ENCODE data around the gene ATP6V1C2.

Gene ATP6V1C2

DNA sequence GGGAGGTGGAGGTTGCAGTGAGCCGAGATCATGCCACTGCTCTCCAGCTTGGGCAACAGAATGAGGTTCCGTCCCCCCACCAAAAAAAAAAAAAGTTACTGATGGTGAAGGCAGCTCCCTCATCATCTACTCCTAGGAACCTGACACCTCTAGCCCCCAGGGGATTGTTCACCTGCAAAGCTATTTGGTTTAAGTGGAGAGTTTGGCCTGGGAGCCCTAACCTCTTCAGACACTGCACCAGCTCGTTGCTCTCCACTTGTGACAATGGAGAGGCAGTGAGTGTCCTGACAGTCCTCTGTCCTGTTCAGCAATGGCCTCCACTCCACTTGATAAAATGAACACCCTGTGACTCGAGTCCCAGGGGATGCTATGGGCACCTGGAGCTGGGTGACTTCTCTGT is 43.5 kb downstream of the ATP6V1C2 start:
- Histone ChIP-seq H3K27ac (ENCODE audit: low read depth, low read length) (no peak overlapping the region), H3K79me1 (ENCODE audit: low read length) (no peaks in the 10 kb centered on the region), H3K9ac (ENCODE audit: low read length) (no peak overlapping the region), H2AK5ac (ENCODE audit: low read length) (no peak overlapping the region), H2BK120ac (ENCODE audit: low read depth, low read length) (no peak overlapping the region), H3K4me2 (ENCODE audit: low read length) (no peak overlapping the region), H3K18ac (ENCODE audit: low read length) (no peak overlapping the region), H4K5ac (ENCODE audit: low read length) (no peak overlapping the region), H2BK15ac (replicated peaks; ENCODE audit: low read depth) (no peak overlapping the region), H3K27me3 (ENCODE audit: insufficient read depth, low read length, poor library complexity) (no peaks in the 10 kb centered on the region), H3K4me1 (ENCODE audit: control insufficient read depth, low read depth, low read length) (no peaks in the 10 kb centered on the region), H3K4me3 (ENCODE audit: low read length) (no peak overlapping the region), H3K23ac (ENCODE audit: low read length) (no peak overlapping the region), H3K36me3 (ENCODE audit: control insufficient read depth, insufficient read depth, low read length) (no peaks in the 10 kb centered on the region), H4K8ac (ENCODE audit: low read depth, low read length) (no peak overlapping the region), H3K56ac (ENCODE audit: low read length) (no peak overlapping the region), H3K79me2 (ENCODE audit: control insufficient read depth, insufficient read depth, low read length) (no peaks in the 10 kb centered on the region), H3K4ac (ENCODE audit: low read depth, low read length) (no peak overlapping the region), H2BK5ac (ENCODE audit: low read length) (no peak overlapping the region)
- no CpG with 5 or more reads among the region's 4 CpGs for WGBS (ENCODE audit: extremely low coverage, insufficient coverage, low lambda C conversion rate)
- DNase-seq = no peak

DNA sequence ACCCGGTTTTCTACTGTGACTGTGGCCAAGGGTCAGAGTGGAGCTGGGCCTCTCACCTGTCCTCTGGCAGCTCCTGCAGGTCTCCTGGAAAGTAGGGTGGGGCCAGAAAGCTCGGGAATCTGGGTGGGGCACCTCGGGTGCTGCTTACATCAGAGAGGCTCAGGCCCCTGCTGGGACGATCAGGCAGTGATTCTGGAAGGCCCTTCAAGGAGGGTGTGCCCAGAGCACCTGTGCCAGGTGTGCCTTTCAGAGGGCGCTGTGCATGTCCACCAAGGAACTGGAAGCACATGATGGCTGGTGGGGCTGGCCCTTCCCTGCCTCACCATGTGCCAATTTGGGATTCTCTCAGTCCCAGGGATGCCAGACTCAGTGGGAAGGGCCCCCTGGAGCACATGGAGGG is 44.0 kb downstream of the ATP6V1C2 start:
- no peak overlapping the region for H3K18ac ChIP-seq (ENCODE audit: low read length)
- no peak overlapping the region for H3K4me3 ChIP-seq (ENCODE audit: low read length)

DNA sequence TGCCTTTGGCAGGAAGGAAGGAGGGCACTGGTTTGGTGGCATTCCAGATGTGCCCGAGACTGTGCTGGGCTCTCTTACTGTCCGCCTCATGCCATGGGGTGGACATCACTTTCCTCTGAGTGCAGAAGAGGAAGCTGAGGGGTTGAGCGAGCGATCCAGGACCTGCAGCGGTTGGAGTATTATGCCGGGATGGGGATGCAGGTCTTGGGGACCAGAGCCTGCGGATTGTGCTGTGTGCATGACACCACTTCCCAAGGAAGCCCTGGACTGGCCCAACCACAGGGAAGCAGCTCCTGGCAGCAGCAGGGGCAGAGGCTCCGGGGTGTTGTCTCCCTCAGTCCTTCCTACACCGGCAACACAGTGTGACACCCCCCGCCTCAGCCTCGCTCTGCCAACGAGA is 44.5 kb downstream of the ATP6V1C2 start:
- Histone ChIP-seq H3K79me2 (ENCODE audit: control insufficient read depth, insufficient read depth, low read length) (no peaks in the 10 kb centered on the region), H3K56ac (ENCODE audit: low read length) (no peak overlapping the region), H3K18ac (ENCODE audit: low read length) (no peak overlapping the region), H2AK5ac (ENCODE audit: low read length) (no peak overlapping the region), H3K27ac (ENCODE audit: low read depth, low read length) (no peak overlapping the region), H3K79me1 (ENCODE audit: low read length) (no peaks in the 10 kb centered on the region), H3K9ac (ENCODE audit: low read length) (no peak overlapping the region), H2BK15ac (replicated peaks; ENCODE audit: low read depth) (no peak overlapping the region), H3K4me3 (ENCODE audit: low read length) (no peak overlapping the region), H4K5ac (ENCODE audit: low read length) (no peak overlapping the region), H2BK120ac (ENCODE audit: low read depth, low read length) (no peak overlapping the region), H3K23ac (ENCODE audit: low read length) (no peak overlapping the region), H3K4ac (ENCODE audit: low read depth, low read length) (no peak overlapping the region), H3K36me3 (ENCODE audit: control insufficient read depth, insufficient read depth, low read length) (no peaks in the 10 kb centered on the region), H3K4me1 (ENCODE audit: control insufficient read depth, low read depth, low read length) (no peaks in the 10 kb centered on the region), H4K8ac (ENCODE audit: low read depth, low read length) (no peak overlapping the region), H2BK5ac (ENCODE audit: low read length) (no peak overlapping the region), H3K27me3 (ENCODE audit: insufficient read depth, low read length, poor library complexity) (no peaks in the 10 kb centered on the region), H3K4me2 (ENCODE audit: low read length) (no peak overlapping the region)
- DNase-seq = no peak
- WGBS (ENCODE audit: extremely low coverage, insufficient coverage, low lambda C conversion rate) = no CpG with 5 or more reads among the region's 12 CpGs

More for the DNA sequence above, 44.0 kb downstream of the ATP6V1C2 start:
- H4K5ac ChIP-seq (ENCODE audit: low read length) = no peak overlapping the region
- no peak overlapping the region for H2AK5ac ChIP-seq (ENCODE audit: low read length)
- H3K56ac ChIP-seq (ENCODE audit: low read length) = no peak overlapping the region
- H3K27me3 ChIP-seq (ENCODE audit: insufficient read depth, low read length, poor library complexity) = no peaks in the 10 kb centered on the region
- H3K79me1 ChIP-seq (ENCODE audit: low read length) = no peaks in the 10 kb centered on the region
- no peak overlapping the region for H3K4me2 ChIP-seq (ENCODE audit: low read length)
- no peak overlapping the region for H3K9ac ChIP-seq (ENCODE audit: low read length)
- no peaks in the 10 kb centered on the region for H3K79me2 ChIP-seq (ENCODE audit: control insufficient read depth, insufficient read depth, low read length)
- no peaks in the 10 kb centered on the region for H3K4me1 ChIP-seq (ENCODE audit: control insufficient read depth, low read depth, low read length)
- H2BK15ac ChIP-seq (replicated peaks; ENCODE audit: low read depth) = no peak overlapping the region
- no peak overlapping the region for H3K23ac ChIP-seq (ENCODE audit: low read length)
- no peak overlapping the region for H4K8ac ChIP-seq (ENCODE audit: low read depth, low read length)
- H2BK120ac ChIP-seq (ENCODE audit: low read depth, low read length) = no peak overlapping the region
- no peak overlapping the region for H3K4ac ChIP-seq (ENCODE audit: low read depth, low read length)
- no peak overlapping the region for H2BK5ac ChIP-seq (ENCODE audit: low read length)
- DNase-seq = no peak
- no CpG with 5 or more reads among the region's 5 CpGs for WGBS (ENCODE audit: extremely low coverage, insufficient coverage, low lambda C conversion rate)
- H3K36me3 ChIP-seq (ENCODE audit: control insufficient read depth, insufficient read depth, low read length) = no peaks in the 10 kb centered on the region
- no peak overlapping the region for H3K27ac ChIP-seq (ENCODE audit: low read depth, low read length)

DNA sequence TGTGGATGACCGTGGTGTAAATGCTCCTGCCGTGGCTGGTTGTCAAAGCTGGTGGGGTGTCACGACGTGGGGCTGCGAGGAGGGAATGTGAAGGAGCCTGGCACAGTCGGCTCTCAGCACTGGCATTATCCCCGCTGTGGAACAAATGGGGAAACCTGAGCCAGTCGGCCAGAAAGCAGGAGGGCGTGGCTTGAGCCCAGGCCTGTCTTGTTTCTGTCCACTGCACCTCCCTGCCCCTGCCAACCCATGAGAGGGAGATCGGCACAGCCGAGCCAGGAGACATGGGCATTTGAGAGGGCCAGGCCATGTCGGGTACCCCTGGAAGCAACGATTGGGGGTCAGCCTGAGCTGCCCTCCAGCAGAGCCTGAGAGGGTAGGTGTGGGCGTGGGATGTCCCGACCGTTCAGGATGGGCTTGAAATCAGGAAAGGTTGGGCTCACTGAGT is 46.7 kb downstream of the ATP6V1C2 start:
- WGBS (ENCODE audit: extremely low coverage, insufficient coverage, low lambda C conversion rate) = no CpG with 5 or more reads among the region's 16 CpGs
- Histone ChIP-seq H4K8ac (ENCODE audit: low read depth, low read length) (no peak overlapping the region), H3K4ac (ENCODE audit: low read depth, low read length) (no peak overlapping the region), H2AK5ac (ENCODE audit: low read length) (no peak overlapping the region), H3K36me3 (ENCODE audit: control insufficient read depth, insufficient read depth, low read length) (no peaks in the 10 kb centered on the region), H2BK120ac (ENCODE audit: low read depth, low read length) (no peak overlapping the region), H3K56ac (ENCODE audit: low read length) (no peak overlapping the region), H3K4me2 (ENCODE audit: low read length) (no peak overlapping the region), H3K79me1 (ENCODE audit: low read length) (no peaks in the 10 kb centered on the region), H4K5ac (ENCODE audit: low read length) (no peak overlapping the region), H3K18ac (ENCODE audit: low read length) (no peak overlapping the region), H3K27me3 (ENCODE audit: insufficient read depth, low read length, poor library complexity) (no peaks in the 10 kb centered on the region), H2BK5ac (ENCODE audit: low read length) (no peak overlapping the region), H2BK15ac (replicated peaks; ENCODE audit: low read depth) (no peak overlapping the region), H3K27ac (ENCODE audit: low read depth, low read length) (no peak overlapping the region), H3K23ac (ENCODE audit: low read length) (no peak overlapping the region), H3K79me2 (ENCODE audit: control insufficient read depth, insufficient read depth, low read length) (no peaks in the 10 kb centered on the region), H3K9ac (ENCODE audit: low read length) (no peak overlapping the region), H3K4me3 (ENCODE audit: low read length) (no peak overlapping the region), H3K4me1 (ENCODE audit: control insufficient read depth, low read depth, low read length) (no peaks in the 10 kb centered on the region)
- DNase-seq = no peak

DNA sequence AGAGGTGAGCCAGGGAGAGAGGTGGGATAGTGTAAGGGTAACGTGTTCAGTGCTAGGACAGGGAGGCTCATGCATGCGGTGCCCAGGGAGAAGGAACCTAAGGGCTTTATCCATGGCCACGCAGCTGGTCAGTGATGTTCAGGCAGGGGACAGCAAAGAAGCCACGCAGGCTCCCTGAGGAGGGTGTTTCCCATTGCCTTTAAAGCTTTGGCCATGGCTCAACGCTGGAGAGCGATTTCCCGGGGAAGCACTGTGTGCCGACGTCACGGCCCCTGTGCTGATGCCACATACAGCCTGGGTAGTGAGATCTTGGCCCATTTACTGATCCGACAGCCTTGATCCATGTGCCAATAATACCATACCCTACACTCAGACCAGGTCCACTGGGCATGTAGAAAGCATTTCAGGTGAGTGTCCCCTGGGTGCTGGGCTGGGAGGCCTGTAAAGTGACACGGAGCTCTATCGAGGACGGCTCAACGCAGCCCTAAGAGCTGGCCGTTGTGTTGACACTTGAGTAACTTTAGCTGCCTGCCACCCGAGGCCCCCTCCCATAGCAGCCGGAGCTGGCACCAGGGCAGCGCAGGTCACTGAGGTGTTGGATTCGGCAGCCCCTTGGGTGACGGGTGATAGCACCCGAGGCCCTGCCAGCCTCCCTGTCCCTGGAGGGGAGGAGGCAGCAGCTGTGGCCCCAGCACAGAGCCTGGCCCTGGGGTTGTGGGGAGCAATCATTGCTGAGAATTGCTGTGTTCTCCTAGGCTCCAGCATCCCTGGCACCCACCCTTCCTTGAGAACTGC is 49.7 kb downstream of the ATP6V1C2 start:
- H3K4ac ChIP-seq (ENCODE audit: low read depth, low read length) = no peak overlapping the region
- no peak overlapping the region for H3K9ac ChIP-seq (ENCODE audit: low read length)
- no peaks in the 10 kb centered on the region for H3K79me1 ChIP-seq (ENCODE audit: low read length)
- no peak overlapping the region for H2AK5ac ChIP-seq (ENCODE audit: low read length)
- no peak overlapping the region for H3K23ac ChIP-seq (ENCODE audit: low read length)
- no peaks in the 10 kb centered on the region for H3K36me3 ChIP-seq (ENCODE audit: control insufficient read depth, insufficient read depth, low read length)
- no peak overlapping the region for H4K8ac ChIP-seq (ENCODE audit: low read depth, low read length)
- no peak for DNase-seq
- H3K4me3 ChIP-seq (ENCODE audit: low read length) = no peak overlapping the region
- no peak overlapping the region for H2BK120ac ChIP-seq (ENCODE audit: low read depth, low read length)
- no peaks in the 10 kb centered on the region for H3K4me1 ChIP-seq (ENCODE audit: control insufficient read depth, low read depth, low read length)
- no peak overlapping the region for H3K27ac ChIP-seq (ENCODE audit: low read depth, low read length)
- no peak overlapping the region for H2BK5ac ChIP-seq (ENCODE audit: low read length)
- H3K79me2 ChIP-seq (ENCODE audit: control insufficient read depth, insufficient read depth, low read length) = no peaks in the 10 kb centered on the region
- no CpG with 5 or more reads among the region's 22 CpGs for WGBS (ENCODE audit: extremely low coverage, insufficient coverage, low lambda C conversion rate)
- H3K18ac ChIP-seq (ENCODE audit: low read length) = no peak overlapping the region
- no peak overlapping the region for H3K4me2 ChIP-seq (ENCODE audit: low read length)
- H4K5ac ChIP-seq (ENCODE audit: low read length) = no peak overlapping the region
- H3K56ac ChIP-seq (ENCODE audit: low read length) = no peak overlapping the region
- H2BK15ac ChIP-seq (replicated peaks; ENCODE audit: low read depth) = no peak overlapping the region
- no peaks in the 10 kb centered on the region for H3K27me3 ChIP-seq (ENCODE audit: insufficient read depth, low read length, poor library complexity)

DNA sequence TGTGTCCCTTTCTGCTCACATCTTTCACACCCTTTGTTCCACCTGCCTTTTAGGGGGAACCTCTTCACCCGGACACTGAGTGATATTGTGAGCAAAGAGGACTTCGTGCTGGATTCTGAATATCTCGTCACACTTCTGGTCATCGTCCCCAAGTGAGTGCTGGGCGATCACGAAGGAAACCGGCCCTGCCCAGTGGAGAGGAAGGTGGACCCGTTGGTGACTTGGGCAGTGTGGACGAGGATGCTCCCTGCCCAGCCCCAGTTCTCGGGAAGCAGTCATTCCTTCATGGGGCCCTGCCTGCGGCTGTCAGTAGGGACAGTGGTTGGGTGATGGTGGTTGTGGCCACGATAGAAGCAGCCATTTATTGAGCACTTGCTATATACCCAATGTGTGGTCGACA is 50.4 kb downstream of the ATP6V1C2 start:
- Histone ChIP-seq H3K18ac (ENCODE audit: low read length) (no peak overlapping the region), H3K4me2 (ENCODE audit: low read length) (no peak overlapping the region), H3K27me3 (ENCODE audit: insufficient read depth, low read length, poor library complexity) (no peaks in the 10 kb centered on the region), H2AK5ac (ENCODE audit: low read length) (no peak overlapping the region), H2BK15ac (replicated peaks; ENCODE audit: low read depth) (no peak overlapping the region), H2BK120ac (ENCODE audit: low read depth, low read length) (no peak overlapping the region), H3K36me3 (ENCODE audit: control insufficient read depth, insufficient read depth, low read length) (no peaks in the 10 kb centered on the region), H3K9ac (ENCODE audit: low read length) (no peak overlapping the region), H3K4ac (ENCODE audit: low read depth, low read length) (no peak overlapping the region), H3K23ac (ENCODE audit: low read length) (no peak overlapping the region), H2BK5ac (ENCODE audit: low read length) (no peak overlapping the region), H4K8ac (ENCODE audit: low read depth, low read length) (no peak overlapping the region), H3K27ac (ENCODE audit: low read depth, low read length) (no peak overlapping the region), H4K5ac (ENCODE audit: low read length) (no peak overlapping the region), H3K79me2 (ENCODE audit: control insufficient read depth, insufficient read depth, low read length) (no peaks in the 10 kb centered on the region), H3K79me1 (ENCODE audit: low read length) (no peaks in the 10 kb centered on the region), H3K4me3 (ENCODE audit: low read length) (no peak overlapping the region), H3K56ac (ENCODE audit: low read length) (no peak overlapping the region), H3K4me1 (ENCODE audit: control insufficient read depth, low read depth, low read length) (no peaks in the 10 kb centered on the region)
- WGBS (ENCODE audit: extremely low coverage, insufficient coverage, low lambda C conversion rate) = no CpG with 5 or more reads among the region's 13 CpGs
- DNase-seq = no peak
